Neural cell (in vitro differentiated cells): ENCODE data around the gene PGBD5. TPM values are rescaled to one million over a fixed set of nuclear protein-coding genes. Genes with fewer than 3 reads are reported as not detected.

Experiments used
- H2AFZ ChIP-seq: fragments of 200-600, 300-800 bp; sonication (generic), shearing (Covaris generic); 2 replicates; pipeline ENCODE4 v1.6.0; 2014; ENCODE audit warnings: low read depth, mild to moderate bottlenecking, antibody characterized with exemption, low read length, moderate library complexity
- H3F3A ChIP-seq: fragments of 200-600 bp; shearing (Covaris generic); 2 replicates; pipeline ENCODE4 v1.6.1; 2016; ENCODE audit warnings: mild to moderate bottlenecking, moderate library complexity, mixed read lengths, antibody characterized with exemption, low read length; ENCODE audit not compliant: insufficient read depth, poor library complexity, severe bottlenecking
- H3K27ac ChIP-seq: fragments of 200-600, 300-800 bp; sonication (generic), shearing (Covaris generic); 2 replicates; pipeline ENCODE4 v1.5.1; 2014; ENCODE audit warnings: mild to moderate bottlenecking, low read length, moderate library complexity
- H3K27me3 ChIP-seq: fragments of 300-800, 200-600 bp; sonication (generic), shearing (Covaris generic); 2 replicates; pipeline ENCODE4 v1.6.0; 2014; ENCODE audit warnings: mild to moderate bottlenecking, low read depth, low read length, moderate library complexity; ENCODE audit not compliant: insufficient read depth
- H3K36me3 ChIP-seq: fragments of 300-800, 200-600 bp; sonication (generic), shearing (Covaris generic); 2 replicates; pipeline ENCODE4 v1.5.1; 2014; ENCODE audit warnings: mild to moderate bottlenecking, antibody characterized with exemption, low read length, moderate library complexity; ENCODE audit not compliant: insufficient read depth
- H3K4me2 ChIP-seq: fragments of 300-800, 200-600 bp; sonication (generic), shearing (Covaris generic); 2 replicates; pipeline ENCODE4 v1.6.0; 2014; ENCODE audit warnings: mild to moderate bottlenecking, low read length
- H3K4me3 ChIP-seq: fragments of 300-800, 200-600 bp; sonication (generic), shearing (Covaris generic); 2 replicates; pipeline ENCODE4 v1.5.1; 2014; ENCODE audit warnings: mild to moderate bottlenecking, low read length, moderate library complexity
- H3K79me2 ChIP-seq: fragments of 200-600 bp; shearing (Covaris generic); replicated peaks from 2 replicates; pipeline ENCODE4 v1.6.0; 2014; ENCODE audit warnings: mild to moderate bottlenecking, low read length, moderate library complexity; ENCODE audit not compliant: insufficient read depth
- H3K9ac ChIP-seq: fragments of 300-800, 200-600 bp; sonication (generic), shearing (Covaris generic); 2 replicates; pipeline ENCODE4 v1.6.1; 2016; ENCODE audit warnings: mild to moderate bottlenecking, low read length, mixed read lengths
- H3K9me2 ChIP-seq: fragments of 200-600 bp; shearing (Covaris generic); 2 replicates; pipeline ENCODE4 v1.6.1; 2016; ENCODE audit warnings: mild to moderate bottlenecking, low read length, mixed read lengths; ENCODE audit not compliant: insufficient read depth
- H3K9me3 ChIP-seq: fragments of 200-600, 300-800 bp; sonication (generic), shearing (Covaris generic); 2 replicates; pipeline ENCODE4 v1.6.1; 2016; ENCODE audit warnings: mild to moderate bottlenecking, mixed run types, low read length, moderate library complexity, mixed read lengths
- H4K20me1 ChIP-seq: fragments of 200-600 bp; shearing (Covaris generic); 2 replicates; pipeline ENCODE4 v1.6.1; 2016; ENCODE audit warnings: mild to moderate bottlenecking, mixed run types; ENCODE audit not compliant: insufficient read depth
- EP300 ChIP-seq: fragments of 450-650 bp; conservative IDR thresholded peaks from 2 replicates; pipeline ENCODE4 v1.6.1; 2014; ENCODE audit warnings: antibody characterized with exemption, mild to moderate bottlenecking, moderate library complexity; ENCODE audit not compliant: poor library complexity, severe bottlenecking
- EZH2 ChIP-seq: fragments of 200-600, 300-800 bp; shearing (Covaris generic), sonication (generic); IDR thresholded peaks from 2 replicates; pipeline ENCODE4 v1.6.1; 2014; ENCODE audit warnings: antibody characterized with exemption, low read length, borderline replicate concordance, mild to moderate bottlenecking; ENCODE audit not compliant: insufficient read depth, poor library complexity, severe bottlenecking
- MXI1 ChIP-seq: fragments of 450-650 bp; conservative IDR thresholded peaks from 2 replicates; pipeline ENCODE4 v1.6.1; 2014; ENCODE audit warnings: antibody characterized with exemption, mild to moderate bottlenecking; ENCODE audit not compliant: poor library complexity, severe bottlenecking
- POLR2AphosphoS5 ChIP-seq: IDR thresholded peaks from 2 replicates; pipeline ENCODE4 v1.6.1; 2012
- RAD21 ChIP-seq: fragments of 450-650 bp; conservative IDR thresholded peaks from 2 replicates; pipeline ENCODE4 v1.6.1; 2014; ENCODE audit warnings: antibody characterized with exemption, mild to moderate bottlenecking, moderate library complexity
- SMC3 ChIP-seq: fragments of 450-650 bp; conservative IDR thresholded peaks from 2 replicates; pipeline ENCODE4 v1.6.1; 2014; ENCODE audit warnings: antibody characterized with exemption, mild to moderate bottlenecking, moderate library complexity; ENCODE audit not compliant: poor library complexity
- TAF1 ChIP-seq: IDR thresholded peaks from 2 replicates; pipeline ENCODE4 v1.6.1; 2012; ENCODE audit warnings: low read depth
- polyA plus RNA-seq: library from polyadenylated mRNA; depleted of rRNA; stranded (reverse); fragments of >200 nt; gene quantifications from 2 replicates; pipeline ENCODE4 v1.2.3, GENCODE V29; 2014
- TF ChIP-seq, protein P1 (sequence below): fragments of 450-650 bp; IDR thresholded peaks from 2 replicates; pipeline ENCODE4 v1.5.1; 2014; ENCODE audit warnings: antibody characterized with exemption, mild to moderate bottlenecking, moderate library complexity; ENCODE audit not compliant: poor library complexity, severe bottlenecking
- TF ChIP-seq, protein P2 (sequence below): IDR thresholded peaks from 2 replicates; pipeline ENCODE4 v1.6.1; 2012; ENCODE audit warnings: borderline replicate concordance

The PGBD5 gene
- polyA plus RNA-seq, 1 donor from 2014 or later: 16.3 TPM

DNA sequence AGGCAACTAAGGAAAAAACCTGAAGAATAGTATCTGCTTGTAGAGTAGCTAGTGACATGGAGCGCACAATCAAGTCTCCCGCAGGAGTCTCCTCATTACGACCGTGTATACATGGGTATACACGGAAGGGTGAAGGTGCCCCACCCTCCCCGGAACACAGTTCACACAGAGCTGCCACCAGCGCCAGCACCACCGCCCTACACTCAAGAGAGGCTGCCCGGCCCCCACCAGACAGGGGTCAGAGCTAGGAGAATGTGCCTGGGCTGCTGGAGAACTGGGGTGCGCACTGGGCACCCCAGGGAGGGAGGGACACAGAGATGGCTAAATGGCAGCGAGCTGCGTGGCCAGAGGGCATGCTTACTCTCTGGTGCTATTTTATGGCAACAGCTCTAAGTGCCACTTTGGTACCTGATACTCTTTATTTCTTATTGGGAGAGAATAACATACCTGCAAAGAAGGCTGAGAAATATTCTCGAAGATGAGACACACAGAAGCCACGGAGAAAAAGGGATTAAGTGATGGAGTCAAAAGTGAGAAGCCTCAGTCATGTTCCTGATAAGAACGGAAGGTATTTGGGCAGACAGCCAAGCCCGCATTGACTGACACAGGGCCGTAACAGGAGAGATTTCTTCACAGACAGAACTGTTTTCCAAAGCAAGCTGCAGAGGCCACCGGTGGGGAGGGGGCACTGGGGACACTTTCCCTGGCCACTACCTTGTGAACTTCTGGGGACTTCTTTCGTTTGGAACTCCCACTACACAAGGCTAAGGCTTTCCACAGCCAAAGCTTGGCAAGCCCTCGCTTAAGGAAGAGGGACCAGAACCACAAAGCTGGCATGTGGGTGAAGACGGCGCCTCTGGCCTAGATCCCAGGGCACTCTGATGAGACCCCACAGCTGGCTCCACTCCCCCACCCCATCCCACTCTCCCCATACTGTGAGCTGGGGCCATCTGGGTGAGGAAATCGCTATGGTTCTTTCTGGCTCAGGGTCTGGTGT, 108.0 kb downstream of the PGBD5 start (continued):
- no peak for TF ChIP-seq MXI1

DNA sequence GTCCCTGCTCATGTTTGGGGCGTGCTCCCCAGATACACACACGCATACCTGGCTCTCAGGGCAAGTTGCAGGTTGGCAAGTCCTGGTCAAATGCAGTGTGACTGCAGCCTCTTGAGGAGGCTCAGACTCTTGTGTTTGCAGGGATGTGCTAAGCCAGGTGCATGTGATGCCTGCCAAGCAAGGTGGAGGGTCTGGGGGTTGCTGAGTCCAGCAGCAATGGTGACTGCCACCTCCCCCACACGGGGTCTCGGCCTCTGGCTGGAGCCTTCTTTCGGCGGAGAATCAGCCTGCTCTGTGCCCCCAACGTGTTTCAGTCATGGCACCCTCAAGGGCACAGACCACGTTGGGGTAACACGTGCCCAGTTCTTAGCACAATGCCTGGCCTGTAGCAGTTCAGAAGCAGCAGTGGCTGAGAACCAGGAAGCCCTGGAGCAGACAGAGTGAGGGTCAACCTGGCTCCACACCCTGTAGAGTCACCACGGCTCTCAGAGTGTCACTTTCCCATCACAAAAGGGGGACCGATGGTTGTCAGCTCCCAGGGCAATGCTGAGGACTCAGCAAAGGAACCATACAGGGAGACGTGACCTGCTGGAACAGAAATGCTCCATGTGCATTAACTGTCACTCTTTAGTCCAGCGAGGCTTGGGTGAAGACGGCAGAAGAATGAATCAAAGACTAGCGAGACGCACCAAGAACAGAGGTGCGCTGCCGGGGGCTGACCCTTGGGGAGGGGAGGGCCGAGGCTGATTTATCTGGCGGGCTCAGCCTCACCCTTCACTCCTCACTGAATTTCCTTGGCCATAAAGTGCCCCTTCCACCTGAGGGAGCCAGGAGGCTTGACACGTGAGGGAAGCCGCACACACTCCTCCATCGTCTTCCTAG, 109.0 kb downstream of the PGBD5 start:
- H2AFZ ChIP-seq: no peak overlapping the region
- peaks cover 4% of the 10 kb centered on the region for H3K36me3 ChIP-seq
- no peaks in the 10 kb centered on the region for H3K79me2 ChIP-seq
- H4K20me1 ChIP-seq: no peaks in the 10 kb centered on the region
- TF ChIP-seq, protein P1, sequence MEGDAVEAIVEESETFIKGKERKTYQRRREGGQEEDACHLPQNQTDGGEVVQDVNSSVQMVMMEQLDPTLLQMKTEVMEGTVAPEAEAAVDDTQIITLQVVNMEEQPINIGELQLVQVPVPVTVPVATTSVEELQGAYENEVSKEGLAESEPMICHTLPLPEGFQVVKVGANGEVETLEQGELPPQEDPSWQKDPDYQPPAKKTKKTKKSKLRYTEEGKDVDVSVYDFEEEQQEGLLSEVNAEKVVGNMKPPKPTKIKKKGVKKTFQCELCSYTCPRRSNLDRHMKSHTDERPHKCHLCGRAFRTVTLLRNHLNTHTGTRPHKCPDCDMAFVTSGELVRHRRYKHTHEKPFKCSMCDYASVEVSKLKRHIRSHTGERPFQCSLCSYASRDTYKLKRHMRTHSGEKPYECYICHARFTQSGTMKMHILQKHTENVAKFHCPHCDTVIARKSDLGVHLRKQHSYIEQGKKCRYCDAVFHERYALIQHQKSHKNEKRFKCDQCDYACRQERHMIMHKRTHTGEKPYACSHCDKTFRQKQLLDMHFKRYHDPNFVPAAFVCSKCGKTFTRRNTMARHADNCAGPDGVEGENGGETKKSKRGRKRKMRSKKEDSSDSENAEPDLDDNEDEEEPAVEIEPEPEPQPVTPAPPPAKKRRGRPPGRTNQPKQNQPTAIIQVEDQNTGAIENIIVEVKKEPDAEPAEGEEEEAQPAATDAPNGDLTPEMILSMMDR: no peak
- H3K9me2 ChIP-seq: no peaks in the 10 kb centered on the region
- no peaks in the 10 kb centered on the region for H3K27me3 ChIP-seq
- H3K4me2 ChIP-seq: no peak overlapping the region
- no peak overlapping the region for H3K9ac ChIP-seq
- no peaks in the 10 kb centered on the region for H3K9me3 ChIP-seq
- no peaks in the 10 kb centered on the region for H3F3A ChIP-seq
- H3K4me3 ChIP-seq: no peak overlapping the region
- H3K27ac ChIP-seq: no peak overlapping the region

DNA sequence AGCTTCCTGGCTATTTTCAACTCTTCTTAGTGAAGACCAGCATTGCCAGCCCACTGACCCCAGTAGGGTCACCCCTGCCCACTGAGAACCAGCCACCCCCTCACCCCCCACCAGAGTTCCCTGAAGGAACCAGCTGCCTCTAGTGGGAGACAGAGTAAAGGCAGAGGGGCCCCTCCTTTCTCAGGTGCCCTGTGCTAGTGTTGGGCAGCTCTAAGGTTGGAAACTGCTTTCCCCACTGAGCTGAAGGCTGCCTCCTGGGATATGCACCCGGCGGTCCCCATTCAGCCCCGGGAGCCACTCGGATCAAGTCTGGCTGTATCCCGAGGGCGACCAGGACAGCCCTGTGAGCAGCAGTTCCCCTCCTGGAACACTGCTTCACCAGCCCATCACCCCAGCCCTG, 111.0 kb downstream of the PGBD5 start:
- no peak overlapping the region for H3K4me2 ChIP-seq
- no peak overlapping the region for H3K9ac ChIP-seq
- H3K9me3 ChIP-seq: no peaks in the 10 kb centered on the region
- H4K20me1 ChIP-seq: no peaks in the 10 kb centered on the region
- TF ChIP-seq POLR2AphosphoS5 (no peak), EZH2 (no peak), RAD21 (no peak), EP300 (no peak), TAF1 (no peak), MXI1 (no peak), SMC3 (no peak)
- TF ChIP-seq, protein P2, sequence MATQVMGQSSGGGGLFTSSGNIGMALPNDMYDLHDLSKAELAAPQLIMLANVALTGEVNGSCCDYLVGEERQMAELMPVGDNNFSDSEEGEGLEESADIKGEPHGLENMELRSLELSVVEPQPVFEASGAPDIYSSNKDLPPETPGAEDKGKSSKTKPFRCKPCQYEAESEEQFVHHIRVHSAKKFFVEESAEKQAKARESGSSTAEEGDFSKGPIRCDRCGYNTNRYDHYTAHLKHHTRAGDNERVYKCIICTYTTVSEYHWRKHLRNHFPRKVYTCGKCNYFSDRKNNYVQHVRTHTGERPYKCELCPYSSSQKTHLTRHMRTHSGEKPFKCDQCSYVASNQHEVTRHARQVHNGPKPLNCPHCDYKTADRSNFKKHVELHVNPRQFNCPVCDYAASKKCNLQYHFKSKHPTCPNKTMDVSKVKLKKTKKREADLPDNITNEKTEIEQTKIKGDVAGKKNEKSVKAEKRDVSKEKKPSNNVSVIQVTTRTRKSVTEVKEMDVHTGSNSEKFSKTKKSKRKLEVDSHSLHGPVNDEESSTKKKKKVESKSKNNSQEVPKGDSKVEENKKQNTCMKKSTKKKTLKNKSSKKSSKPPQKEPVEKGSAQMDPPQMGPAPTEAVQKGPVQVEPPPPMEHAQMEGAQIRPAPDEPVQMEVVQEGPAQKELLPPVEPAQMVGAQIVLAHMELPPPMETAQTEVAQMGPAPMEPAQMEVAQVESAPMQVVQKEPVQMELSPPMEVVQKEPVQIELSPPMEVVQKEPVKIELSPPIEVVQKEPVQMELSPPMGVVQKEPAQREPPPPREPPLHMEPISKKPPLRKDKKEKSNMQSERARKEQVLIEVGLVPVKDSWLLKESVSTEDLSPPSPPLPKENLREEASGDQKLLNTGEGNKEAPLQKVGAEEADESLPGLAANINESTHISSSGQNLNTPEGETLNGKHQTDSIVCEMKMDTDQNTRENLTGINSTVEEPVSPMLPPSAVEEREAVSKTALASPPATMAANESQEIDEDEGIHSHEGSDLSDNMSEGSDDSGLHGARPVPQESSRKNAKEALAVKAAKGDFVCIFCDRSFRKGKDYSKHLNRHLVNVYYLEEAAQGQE: no peak
- TF ChIP-seq, protein P1: no peak
- H3K9me2 ChIP-seq: no peaks in the 10 kb centered on the region
- peaks cover 4% of the 10 kb centered on the region for H3K36me3 ChIP-seq
- H3K27me3 ChIP-seq: no peaks in the 10 kb centered on the region
- no peak overlapping the region for H3K27ac ChIP-seq
- H3K4me3 ChIP-seq: no peak overlapping the region
- no peak overlapping the region for H2AFZ ChIP-seq
- no peaks in the 10 kb centered on the region for H3K79me2 ChIP-seq
- no peaks in the 10 kb centered on the region for H3F3A ChIP-seq
